ENCODE data around the gene SMIM45.

The SMIM45 gene

GRCh38 chr22:41952713-41953112 lies 763 bp downstream of the SMIM45 start:
- no peak overlapping the region for H3K4me3 Mint-ChIP-seq (ENCODE audit: unreplicated experiment)
- no peaks in the 10 kb centered on the region for H3K9me3 Mint-ChIP-seq (ENCODE audit: unreplicated experiment)
- no peaks in the 10 kb centered on the region for H3K4me1 Mint-ChIP-seq (ENCODE audit: unreplicated experiment)
- peaks cover 6% of the 10 kb centered on the region for H3K27me3 Mint-ChIP-seq (ENCODE audit: unreplicated experiment)
- no peak overlapping the region for H3K27ac Mint-ChIP-seq (ENCODE audit: unreplicated experiment)
- no peaks in the 10 kb centered on the region for H3K36me3 Mint-ChIP-seq (ENCODE audit: low read depth, unreplicated experiment)
- no peak for DNase-seq (ENCODE audit: low spot score)
- TF ChIP-seq CTCF (IDR thresholded peaks at IDR 0.05; ENCODE audit: unreplicated experiment) = no peak

GRCh38 chr22:41957941-41958556 lies 6.1 kb downstream of the SMIM45 start:
- H3K27me3 Mint-ChIP-seq (ENCODE audit: unreplicated experiment) = peaks cover 3% of the 10 kb centered on the region
- no peaks in the 10 kb centered on the region for H3K9me3 Mint-ChIP-seq (ENCODE audit: unreplicated experiment)
- no peak overlapping the region for H3K4me3 Mint-ChIP-seq (ENCODE audit: unreplicated experiment)
- H3K4me1 Mint-ChIP-seq (ENCODE audit: unreplicated experiment) = no peaks in the 10 kb centered on the region
- H3K36me3 Mint-ChIP-seq (ENCODE audit: low read depth, unreplicated experiment) = no peaks in the 10 kb centered on the region
- TF ChIP-seq CTCF (IDR thresholded peaks at IDR 0.05; ENCODE audit: unreplicated experiment) = peak; percentile 63
- H3K27ac Mint-ChIP-seq (ENCODE audit: unreplicated experiment) = no peak overlapping the region
- no peak for DNase-seq (ENCODE audit: low spot score)

- H3K4me3 Mint-ChIP-seq (ENCODE audit: unreplicated experiment) = no peak overlapping the region
- H3K4me1 Mint-ChIP-seq (ENCODE audit: unreplicated experiment) = no peaks in the 10 kb centered on the region
- H3K27ac Mint-ChIP-seq (ENCODE audit: unreplicated experiment) = no peak overlapping the region
Observed at GRCh38 chr22:41963453-41964111, 11.6 kb downstream of the SMIM45 start.

GRCh38 chr22:41964112-41964491 lies 12.2 kb downstream of the SMIM45 start:
- H3K4me3 Mint-ChIP-seq (ENCODE audit: unreplicated experiment) = no peak overlapping the region
- no peaks in the 10 kb centered on the region for H3K4me1 Mint-ChIP-seq (ENCODE audit: unreplicated experiment)
- TF ChIP-seq CTCF (IDR thresholded peaks at IDR 0.05; ENCODE audit: unreplicated experiment) = no peak
- DNase-seq (ENCODE audit: low spot score) = no peak
- H3K27me3 Mint-ChIP-seq (ENCODE audit: unreplicated experiment) = peaks cover 3% of the 10 kb centered on the region
- no peaks in the 10 kb centered on the region for H3K9me3 Mint-ChIP-seq (ENCODE audit: unreplicated experiment)
- H3K27ac Mint-ChIP-seq (ENCODE audit: unreplicated experiment) = peak overlapping the region; percentile 28
- H3K36me3 Mint-ChIP-seq (ENCODE audit: low read depth, unreplicated experiment) = no peaks in the 10 kb centered on the region

More at GRCh38 chr22:41963453-41964111, 11.6 kb downstream of the SMIM45 start:
- Mint-ChIP-seq H3K27me3 (ENCODE audit: unreplicated experiment) (peaks cover 3% of the 10 kb centered on the region), H3K36me3 (ENCODE audit: low read depth, unreplicated experiment) (no peaks in the 10 kb centered on the region), H3K9me3 (ENCODE audit: unreplicated experiment) (no peaks in the 10 kb centered on the region)
- DNase-seq (ENCODE audit: low spot score) = no peak
- no peak for TF ChIP-seq CTCF (IDR thresholded peaks at IDR 0.05; ENCODE audit: unreplicated experiment)

- H3K9me3 Mint-ChIP-seq (ENCODE audit: unreplicated experiment) = no peaks in the 10 kb centered on the region
- H3K4me3 Mint-ChIP-seq (ENCODE audit: unreplicated experiment) = no peak overlapping the region
- DNase-seq (ENCODE audit: low spot score) = no peak
- H3K27ac Mint-ChIP-seq (ENCODE audit: unreplicated experiment) = no peak overlapping the region
- no peaks in the 10 kb centered on the region for H3K36me3 Mint-ChIP-seq (ENCODE audit: low read depth, unreplicated experiment)
- peaks cover 10% of the 10 kb centered on the region for H3K27me3 Mint-ChIP-seq (ENCODE audit: unreplicated experiment)
- no peak for TF ChIP-seq CTCF (IDR thresholded peaks at IDR 0.05; ENCODE audit: unreplicated experiment)
- no peaks in the 10 kb centered on the region for H3K4me1 Mint-ChIP-seq (ENCODE audit: unreplicated experiment)
Observed at GRCh38 chr22:41966225-41966606, 14.3 kb downstream of the SMIM45 start.
